Measurements from ENCODE around the gene SCFD2. TPM values are rescaled to one million over a fixed set of nuclear protein-coding genes. Genes with fewer than 3 reads are reported as not detected.

The SCFD2 gene
- total and polyA plus RNA-seq, 4 donors = 4.3 to 28.8 (median 7.4) TPM

GRCh38 chr4:53362093-53362492 lies 3.8 kb downstream of the SCFD2 start (continued):
- TF ChIP-seq CTCF (IDR thresholded peaks at IDR 0.05; ENCODE audit: low read depth, low read length, missing input control) (no peak), MAX (IDR thresholded peaks at IDR 0.05) (no peak)

- Histone ChIP-seq H3K9me3 (ENCODE audit: control insufficient read depth in 4 of 4, low read length in 3 of 4) (no peaks in the 10 kb centered on the region), H3K36me3 (ENCODE audit: control insufficient read depth in 4 of 4, insufficient read depth in 3 of 4, low read depth in 1 of 4, low read length in 3 of 4) (no peaks in the 10 kb centered on the region), H3K4me1 (ENCODE audit: control insufficient read depth in 4 of 4, insufficient read depth in 4 of 4, low read length in 3 of 4) (peaks cover 5 to 21% (median 17%) of the 10 kb centered on the region in 4 donors), H3K27me3 (ENCODE audit: control insufficient read depth in 4 of 4, insufficient read depth in 4 of 4, low read length in 3 of 4) (no peaks in the 10 kb centered on the region), H3K9ac (ENCODE audit: low read depth in 1 of 2, low read length in 2 of 2) (no peak overlapping the region), H3K4me3 (ENCODE audit: low read depth in 1 of 3, low read length in 3 of 3) (no peak overlapping the region), H3K27ac (ENCODE audit: low read depth in 1 of 2, low read length in 2 of 2) (no peak overlapping the region)
- no peak for TF ChIP-seq FOXA2 (IDR thresholded peaks at IDR 0.05)
- no peak for TF ChIP-seq NR2F2 (IDR thresholded peaks at IDR 0.05)
- TF ChIP-seq GABPA (IDR thresholded peaks at IDR 0.05 in 1 of 2, conservative IDR thresholded peaks at IDR 0.05 in 1 of 2) = no peak
- TF ChIP-seq MAX (IDR thresholded peaks at IDR 0.05) = no peak
- no peak for TF ChIP-seq JUND (IDR thresholded peaks at IDR 0.05)
- TF ChIP-seq RAD21 (IDR thresholded peaks at IDR 0.05) = no peak
- no peak for TF ChIP-seq YY1 (IDR thresholded peaks at IDR 0.05)
- no peak for TF ChIP-seq REST (IDR thresholded peaks at IDR 0.05)
- TF ChIP-seq HNF4G (IDR thresholded peaks at IDR 0.05) = no peak
- no peak for TF ChIP-seq CTCF (IDR thresholded peaks at IDR 0.05; ENCODE audit: low read depth, low read length, missing input control)
- no peak for TF ChIP-seq ATF3 (IDR thresholded peaks at IDR 0.05)
- no peak for TF ChIP-seq RXRA (IDR thresholded peaks at IDR 0.05)
- no peak for TF ChIP-seq TAF1 (conservative IDR thresholded peaks at IDR 0.05)
- 88% methylated on average over 3 of the region's 3 CpGs for WGBS
- DNase-seq (ENCODE audit: low spot score) = no peak
Measured at GRCh38 chr4:53361451-53361850, 4.4 kb downstream of the SCFD2 start.
